IMR-90 (cell line): Measurements from ENCODE around the gene S100A12. TPM values are rescaled to one million over a fixed set of nuclear protein-coding genes. Genes with fewer than 3 reads are reported as not detected.

Experiments used
- ATAC-seq: fragments of 200-7000 bp; cut with Tn5 transposase; 2 replicates; pipeline ENCODE4 v1.9.1; 2020; ENCODE audit warnings: low read depth, mild to moderate bottlenecking, moderate library complexity
- BruUV-seq: library from RNA; stranded (reverse); fragments of 400-500 nt; replicated peaks from 2 replicates; lab custom pipeline; 2021; lab: Mats Ljungman, UMichigan
- CTCF ChIA-PET: fragments of 300-600 bp; formaldehyde crosslinking; extraction: SDS; loops from one replicate; lab custom pipeline; 2021; ENCODE audit warnings: antibody characterized with exemption; lab: Yijun Ruan, JAX
- POLR2A ChIA-PET: fragments of 300-600 bp; sonication (Branson Sonifier 250); formaldehyde crosslinking; loops from one replicate; lab custom pipeline; 2022; ENCODE audit warnings: antibody characterized with exemption; ENCODE audit not compliant: unreplicated experiment; lab: Charles Lee
- DNase-seq: peaks from one replicate; pipeline ENCODE4 v3.0.0; 2013
- H2AFZ ChIP-seq: replicated peaks from 2 replicates; pipeline ENCODE3; 2013; ENCODE audit warnings: low read length, mild to moderate bottlenecking; ENCODE audit not compliant: poor library complexity
- H2AK5ac ChIP-seq: 2 replicates; pipeline ENCODE4 v1.6.1; 2013; ENCODE audit warnings: low read depth, low read length, inconsistent platforms
- H2AK9ac ChIP-seq: replicated peaks from 2 replicates; pipeline ENCODE3; 2013; ENCODE audit warnings: mild to moderate bottlenecking, low read depth, low read length, moderate library complexity; ENCODE audit not compliant: poor library complexity
- H2BK120ac ChIP-seq: 2 replicates; pipeline ENCODE4 v1.6.1; 2013; ENCODE audit warnings: low read depth, low read length, inconsistent platforms
- H2BK15ac ChIP-seq: 3 replicates; pipeline ENCODE4 v1.6.1; 2013; ENCODE audit warnings: low read depth, low read length, inconsistent platforms
- H2BK20ac ChIP-seq: 2 replicates; pipeline ENCODE4 v1.6.1; 2013; ENCODE audit warnings: low read depth, mild to moderate bottlenecking, inconsistent platforms, low read length, moderate library complexity
- H2BK5ac ChIP-seq: 2 replicates; pipeline ENCODE4 v1.6.1; 2013; ENCODE audit warnings: mild to moderate bottlenecking, low read depth, low read length, inconsistent platforms; ENCODE audit not compliant: poor library complexity, severe bottlenecking
- H3K14ac ChIP-seq: replicated peaks from 2 replicates; pipeline ENCODE4 v1.6.1; 2013; ENCODE audit warnings: low read depth, low read length, inconsistent platforms
- H3K18ac ChIP-seq: 2 replicates; pipeline ENCODE4 v1.6.1; 2013; ENCODE audit warnings: low read depth, low read length, control low read depth
- H3K23ac ChIP-seq: 2 replicates; pipeline ENCODE4 v1.6.1; 2013; ENCODE audit warnings: low read depth, low read length, inconsistent platforms
- H3K27ac ChIP-seq: 2 replicates; pipeline ENCODE4 v1.5.1; 2013; ENCODE audit warnings: mild to moderate bottlenecking, control low read depth, low read length; ENCODE audit not compliant: insufficient read depth
- H3K27me3 ChIP-seq: 2 replicates; pipeline ENCODE4 v1.6.1; 2013; ENCODE audit warnings: low read length; ENCODE audit not compliant: control insufficient read depth, insufficient read depth
- H3K36me3 ChIP-seq: 2 replicates; pipeline ENCODE4 v1.6.1; 2013; ENCODE audit warnings: low read length, mixed read lengths; ENCODE audit not compliant: control insufficient read depth, insufficient read depth
- H3K4ac ChIP-seq: 2 replicates; pipeline ENCODE4 v1.6.1; 2013; ENCODE audit warnings: low read depth, low read length, inconsistent platforms
- H3K4me1 ChIP-seq: 2 replicates; pipeline ENCODE4 v1.6.1; 2013; ENCODE audit warnings: low read length, mixed read lengths; ENCODE audit not compliant: control insufficient read depth, insufficient read depth
- H3K4me2 ChIP-seq: 2 replicates; pipeline ENCODE4 v1.6.1; 2013; ENCODE audit warnings: low read depth, mild to moderate bottlenecking, control low read depth, low read length, moderate library complexity
- H3K4me3 ChIP-seq: 2 replicates; pipeline ENCODE4 v1.5.1; 2013; ENCODE audit warnings: low read depth, mild to moderate bottlenecking, control low read depth, low read length, moderate library complexity; ENCODE audit not compliant: insufficient read depth
- H3K56ac ChIP-seq: 2 replicates; pipeline ENCODE4 v1.6.1; 2013; ENCODE audit warnings: low read length, inconsistent platforms; ENCODE audit not compliant: insufficient read depth; ENCODE audit errors: extremely low read depth
- H3K79me1 ChIP-seq, 2 experiments: 2 replicates each; pipeline ENCODE4 v1.6.1; 2013; ENCODE audit warnings: low read length in 2 of 2, inconsistent platforms in 1 of 2, low read depth in 1 of 2
- H3K9ac ChIP-seq: 2 replicates; pipeline ENCODE4 v1.6.1; 2013; ENCODE audit warnings: low read depth, low read length, control low read depth
- H3K9me1 ChIP-seq: 2 replicates; pipeline ENCODE4 v1.6.1; 2013; ENCODE audit warnings: low read length, inconsistent platforms; ENCODE audit not compliant: insufficient read depth
- H3K9me3 ChIP-seq: 2 replicates; pipeline ENCODE4 v1.6.1; 2013; ENCODE audit warnings: low read length; ENCODE audit not compliant: control insufficient read depth, insufficient read depth
- H4K20me1 ChIP-seq: 2 replicates; pipeline ENCODE4 v1.6.1; 2013; ENCODE audit warnings: low read length, inconsistent platforms; ENCODE audit not compliant: insufficient read depth
- H4K5ac ChIP-seq: 2 replicates; pipeline ENCODE4 v1.6.1; 2013; ENCODE audit warnings: mild to moderate bottlenecking, low read depth, low read length, control low read depth
- H4K8ac ChIP-seq, 2 experiments: 2 replicates each; pipeline ENCODE4 v1.6.1; 2013; ENCODE audit warnings: low read depth in 2 of 2, low read length in 2 of 2, control low read depth in 1 of 2, inconsistent platforms in 1 of 2
- H4K91ac ChIP-seq: 2 replicates; pipeline ENCODE4 v1.6.1; 2013; ENCODE audit warnings: low read depth, low read length, inconsistent platforms; ENCODE audit not compliant: insufficient read depth
- MXI1 ChIP-seq: IDR thresholded peaks from 2 replicates; pipeline ENCODE4 v1.6.1; 2012; ENCODE audit warnings: low read depth, mild to moderate bottlenecking, low read length, moderate library complexity, borderline replicate concordance
- NFE2L2 ChIP-seq: fragments of 150-350 bp; IDR thresholded peaks from 2 replicates; pipeline ENCODE4 v1.6.1; 2016; ENCODE audit warnings: low read depth, mild to moderate bottlenecking, low read length
- RCOR1 ChIP-seq: IDR thresholded peaks from 2 replicates; pipeline ENCODE4 v1.6.1; 2012; ENCODE audit warnings: mild to moderate bottlenecking, low read length, improper control_type of control experiment; ENCODE audit not compliant: insufficient replicate concordance
- WGBS, 2 experiments: methylation state at CpG; one replicate each; pipeline versions ENCODE4 v1.1.5 to v1.1.7; 2013; ENCODE audit warnings: missing lambda C conversion rate in 2 of 2; ENCODE audit not compliant: insufficient read length in 1 of 2; ENCODE audit errors: extremely low coverage in 2 of 2; 5-methylcytosine and 5-hydroxymethylcytosine counted together
- dilution Hi-C: fragments of 300-500 bp; cut with HindIII; formaldehyde crosslinking; loops from one replicate; pipeline ENCODE4 v1.14.3; 2018; ENCODE audit warnings: low sequenced_read_pairs; ENCODE audit not compliant: unreplicated experiment
- in situ Hi-C: fragments of 300-500 bp; cut with MboI; formaldehyde crosslinking; loops from 3 replicates; pipeline ENCODE4 v1.14.3; 2019; ENCODE audit warnings: low sequenced_read_pairs, inconsistent platforms, mixed read lengths
- intact Hi-C: fragments of 100-400 bp; cut with micrococcal nuclease; formaldehyde crosslinking; loops from 2 replicates; pipeline ENCODE4 v1.10.0; 2022
- polyA plus RNA-seq, 3 experiments: library from polyadenylated mRNA; depleted of rRNA; stranded (reverse); fragments of >200 nt; gene quantifications; 2 replicates each; pipeline ENCODE4 v1.2.3, GENCODE V29; 2012; ENCODE audit warnings: low replicate concordance in 1 of 3
- total RNA-seq: library from RNA; depleted of rRNA; stranded (reverse); fragments of >200 nt; gene quantifications from 2 replicates; pipeline ENCODE4 v1.2.3, GENCODE V29; 2012

S100A12 gene
- total and polyA plus RNA-seq, 2 of the 4 experiments (the other 2 are of a cell fraction), result not detected

- intact Hi-C loops (no loop called here), in situ Hi-C loops (no loop called here), dilution Hi-C loops (no loop called here)
- no peak overlapping the region for H4K5ac ChIP-seq
- no peak overlapping the region for H3K4me2 ChIP-seq
- no peak overlapping the region for H3K27ac ChIP-seq
- H4K20me1 ChIP-seq, result no peaks in the 10 kb centered on the region
- ATAC-seq, result no peak
- no peak overlapping the region for H2BK5ac ChIP-seq
- TF ChIP-seq RCOR1 (no peak), MXI1 (no peak), NFE2L2 (no peak)
- no peaks in the 10 kb centered on the region for H3K27me3 ChIP-seq
- no peak overlapping the region for H4K8ac ChIP-seq
- WGBS, 2 experiments, result 80% methylated on average over 3 of the region's 17 CpGs; no CpG with 5 or more reads in 1 of the 2 experiments
- H3K4ac ChIP-seq, result no peak overlapping the region
- no peak overlapping the region for H2BK15ac ChIP-seq
- H3K9ac ChIP-seq, result no peak overlapping the region
- no peak overlapping the region for H3K18ac ChIP-seq
- no peak overlapping the region for H2AK9ac ChIP-seq
- BruUV-seq, result no TSS peak
- ChIA-PET CTCF (no interaction called here), POLR2A (no interaction called here)
- DNase-seq, result no peak
- no peaks in the 10 kb centered on the region for H3K9me3 ChIP-seq
- no peak overlapping the region for H3K56ac ChIP-seq
- H3K14ac ChIP-seq, result no peak overlapping the region
- no peak overlapping the region for H3K23ac ChIP-seq
- no peak overlapping the region for H3K4me3 ChIP-seq
- H3K36me3 ChIP-seq, result no peaks in the 10 kb centered on the region
- no peak overlapping the region for H4K91ac ChIP-seq
- no peak overlapping the region for H2AK5ac ChIP-seq
- no peaks in the 10 kb centered on the region for H3K9me1 ChIP-seq
- no peaks in the 10 kb centered on the region for H3K4me1 ChIP-seq
- no peaks in the 10 kb centered on the region for H3K79me1 ChIP-seq
- no peak overlapping the region for H2BK120ac ChIP-seq
- no peak overlapping the region for H2AFZ ChIP-seq
- H2BK20ac ChIP-seq, result no peak overlapping the region
Measured at GRCh38 chr1:153389973-153390879, 14.8 kb upstream of the S100A12 start.
